Tibial artery (tissue), 4 donors: ENCODE data around the gene PPP6C.
"Not testable (repeated sequence)": the region's sequence is repeated elsewhere in the genome, so short reads cannot be mapped to it uniquely, and the experiment has no call there.

Experiments
- DNase-seq, 2 donors: peaks; one replicate each; pipeline ENCODE4 v3.0.0-alpha.2; 2019
- H3K27ac ChIP-seq, 2 donors: fragments of 200-600 bp; sonication (generic) in 1 of 2; 1 replicate in 1 of 2; 2 replicates in 1 of 2; pipeline ENCODE4 v1.5.1; 2018 to 2019; ENCODE audit warnings: mild to moderate bottlenecking in 1 of 2
- H3K27me3 ChIP-seq, 2 donors: fragments of 200-600 bp; sonication (generic) in 1 of 2; one replicate each; pipeline versions ENCODE4 v1.5.1 to v1.6.0; 2016 to 2019
- H3K36me3 ChIP-seq, 3 donors: fragments of 200-600 bp; sonication (generic) in 2 of 3; one replicate each; pipeline ENCODE4 v1.5.1; 2016 to 2019; ENCODE audit warnings: mild to moderate bottlenecking in 2 of 3
- H3K4me1 ChIP-seq, 4 donors: fragments of 200-600 bp; sonication (generic) in 2 of 4; 1 replicate in 3 of 4; 2 replicates in 1 of 4; pipeline ENCODE4 v1.5.1; 2016 to 2019
- H3K4me3 ChIP-seq, 2 donors: fragments of 200-600 bp; sonication (generic) in 1 of 2; 1 replicate in 1 of 2; 2 replicates in 1 of 2; pipeline ENCODE4 v1.5.1; 2018 to 2019; ENCODE audit warnings: mild to moderate bottlenecking in 2 of 2
- H3K9me3 ChIP-seq, 3 donors: fragments of 200-600 bp; sonication (generic) in 1 of 3; one replicate each; pipeline ENCODE4 v1.5.1; 2016 to 2019
- CTCF ChIP-seq, 2 experiments: fragments of 200-600 bp in 1 of 2; fragments of 450-650 bp in 1 of 2; IDR thresholded peaks; one replicate each; pipeline ENCODE4 v1.5.1; 2017 to 2019; ENCODE audit warnings: antibody characterized with exemption in 2 of 2, mild to moderate bottlenecking in 1 of 2, moderate library complexity in 1 of 2
- intact Hi-C: fragments of 100-400 bp; cut with DNase I; formaldehyde crosslinking; loops from one replicate; pipeline ENCODE4 v1.15.0; 2023; ENCODE audit warnings: low total_unique reads

PPP6C gene

GRCh38 chr9:125202846-125203618 lies 13.4 kb upstream of the PPP6C start:
- DNase-seq, result no peak
- intact Hi-C loops, result no loop called here
- no peak for TF ChIP-seq CTCF (IDR thresholded peaks at IDR 0.05)
- Histone ChIP-seq H3K4me3 (no peak overlapping the region), H3K27ac (no peak overlapping the region), H3K4me1 (peaks cover 0 to 11% (median 8%) of the 10 kb centered on the region in 4 donors), H3K36me3 (peaks cover under 1 to 52% (median 21%) of the 10 kb centered on the region in 3 donors), H3K27me3 (no peaks in the 10 kb centered on the region), H3K9me3 (no peaks in the 10 kb centered on the region)

DNA sequence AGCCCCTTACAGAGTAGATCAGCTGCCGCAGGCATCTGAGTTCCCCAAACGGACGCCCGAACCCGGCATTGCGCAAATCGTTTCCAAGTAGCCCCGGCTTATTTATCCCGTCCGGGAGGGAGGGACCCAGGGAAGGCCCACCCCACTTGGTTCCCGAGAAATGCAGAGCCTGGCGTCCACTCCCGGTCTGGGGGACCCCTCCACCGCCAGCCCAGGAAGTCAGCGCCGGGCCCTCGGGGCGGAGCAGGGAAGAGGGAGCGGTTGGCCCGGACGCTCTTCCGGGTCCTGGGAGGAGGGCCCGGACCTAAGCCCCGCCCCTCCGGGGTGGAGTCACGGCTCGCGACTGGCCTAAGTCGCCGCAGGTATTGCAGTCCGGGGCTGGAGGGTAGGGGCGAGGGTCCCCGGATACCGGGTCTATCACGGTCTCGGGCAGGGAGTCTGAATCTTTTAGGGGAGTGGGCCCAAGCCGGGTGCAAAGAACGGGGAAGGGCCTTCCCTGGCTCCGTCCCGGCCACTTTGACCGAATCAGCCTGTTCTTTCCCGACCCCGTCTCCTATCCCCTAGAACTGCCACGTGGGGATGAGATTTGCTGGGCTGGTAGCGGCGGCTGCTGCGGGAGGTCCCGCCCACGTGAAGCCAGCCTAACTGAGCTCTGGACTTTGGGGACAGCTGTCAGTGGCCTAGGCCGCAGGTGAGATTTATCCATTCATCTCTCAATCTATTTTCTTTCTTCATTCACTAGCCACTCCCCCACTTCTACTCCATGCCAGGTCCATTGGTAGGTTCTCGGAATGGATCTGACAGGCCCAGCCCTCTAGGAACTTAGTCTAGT lies 10.8 kb upstream of the PPP6C start, which contains the start of gene RABEPK:
RABEPK (plus strand) TSS at position 327 of the 832 bp plus-strand sequence. CDS start 2,472 bp downstream, outside the sequence.
- Histone ChIP-seq H3K27ac (peak within 1 kb of the TSS; percentile 82 to 90), H3K4me1 (peaks cover 0 to 11% (median 8%) of the 10 kb centered on the region in 4 donors), H3K9me3 (no peaks in the 10 kb centered on the region), H3K4me3 (peak within 1 kb of the TSS; percentile 62 to 67), H3K36me3 (peaks cover 0 to 26% (median 2%) of the 10 kb centered on the region in 3 donors), H3K27me3 (no peaks in the 10 kb centered on the region)
- intact Hi-C loops, result loop anchor here (1.0 kb wide), 1 partner anchor 41 kb away; the partner anchor contains the start of gene HSPA5
- DNase-seq, result peak; percentile 95 to 96
- no peak for TF ChIP-seq CTCF (IDR thresholded peaks at IDR 0.05)

DNA sequence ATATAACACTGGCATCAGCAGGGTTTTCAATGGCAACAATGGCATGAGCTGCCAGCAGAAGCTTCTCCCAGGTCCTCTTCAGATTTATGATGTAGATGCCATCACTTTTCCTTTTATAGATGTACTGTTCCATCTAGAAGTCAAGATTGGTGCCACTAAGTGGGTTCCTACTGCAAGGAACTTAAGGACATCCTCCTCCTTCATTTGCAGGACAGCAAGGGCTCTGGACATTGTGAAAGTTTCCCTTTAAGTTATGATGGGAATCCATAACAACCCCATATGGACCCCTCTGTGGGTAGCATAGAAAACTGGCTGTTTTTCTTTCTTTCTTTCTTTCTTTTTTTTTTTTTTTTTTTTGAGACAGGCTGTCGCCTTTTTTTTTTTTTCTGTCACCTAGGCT lies 6.0 kb upstream of the PPP6C start:
- H3K9me3 ChIP-seq, intact Hi-C loops, DNase-seq, H3K4me3 ChIP-seq, H3K27me3 ChIP-seq, H3K36me3 ChIP-seq, H3K27ac ChIP-seq, H3K4me1 ChIP-seq: not testable (repeated sequence)

DNA sequence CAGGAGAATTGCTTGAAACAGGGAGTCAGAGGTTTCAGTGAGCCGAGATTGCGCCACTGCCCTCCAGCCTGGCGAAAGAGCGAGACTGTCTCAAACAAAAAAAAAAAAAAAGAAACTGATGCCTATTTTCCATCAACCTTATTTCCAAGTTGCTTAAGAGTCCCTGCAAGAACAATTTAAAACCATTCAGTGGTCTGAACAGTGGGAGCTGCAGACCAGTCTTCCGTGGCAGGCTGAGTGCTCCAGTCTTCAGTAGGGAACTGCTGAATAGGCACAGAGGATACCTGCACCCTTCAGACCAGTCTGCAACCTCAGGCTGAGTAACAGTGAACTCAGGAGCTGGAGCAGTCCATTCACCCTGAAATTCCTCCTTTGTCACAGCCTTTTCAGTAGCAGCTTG lies 4.9 kb upstream of the PPP6C start:
- H3K27me3 ChIP-seq, H3K27ac ChIP-seq, H3K9me3 ChIP-seq, H3K36me3 ChIP-seq, DNase-seq, H3K4me3 ChIP-seq, intact Hi-C loops: not testable (repeated sequence)
- H3K4me1 ChIP-seq, result peaks cover 0 to 12% (median 8%) of the 10 kb centered on the region in 4 donors

DNA sequence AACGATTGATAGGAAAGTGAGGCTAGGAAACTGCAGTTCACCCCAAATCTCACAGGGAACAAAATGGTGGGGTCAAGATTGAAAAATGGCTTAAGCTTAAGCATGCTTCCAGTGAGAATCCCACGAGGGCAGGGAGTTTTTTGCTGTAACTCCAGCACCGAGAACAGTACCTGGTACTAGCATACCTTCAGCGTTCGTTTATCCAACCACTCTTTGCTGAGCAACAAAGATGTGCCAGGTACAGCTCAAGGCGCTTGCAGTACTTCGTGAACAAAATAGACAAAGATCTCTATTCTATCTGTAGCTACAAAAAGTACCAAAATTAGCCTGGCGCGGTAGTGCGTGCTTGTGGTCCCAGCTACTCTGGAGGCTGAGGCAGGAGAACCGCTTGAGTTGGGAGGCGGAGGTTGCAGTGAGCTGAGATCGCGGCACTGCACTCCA lies 778 bp upstream of the PPP6C start:
- Histone ChIP-seq H3K9me3 (no peaks in the 10 kb centered on the region), H3K27me3 (no peaks in the 10 kb centered on the region), H3K4me1 (peaks cover 0 to 44% (median 37%) of the 10 kb centered on the region in 4 donors), H3K36me3 (no peaks in the 10 kb centered on the region), H3K27ac (peak overlapping the region; percentile 94 to 96), H3K4me3 (peak overlapping the region; percentile 85 to 87)
- no peak for TF ChIP-seq CTCF (IDR thresholded peaks at IDR 0.05)
- intact Hi-C loops, result no loop called here
- no peak for DNase-seq

GRCh38 chr9:125189011-125189360 lies 617 bp downstream of the PPP6C start:
- no peaks in the 10 kb centered on the region for H3K27me3 ChIP-seq
- H3K9me3 ChIP-seq, result no peaks in the 10 kb centered on the region
- peak overlapping the region; percentile 94 to 96 for H3K27ac ChIP-seq
- H3K36me3 ChIP-seq, result no peaks in the 10 kb centered on the region
- H3K4me3 ChIP-seq, result peak overlapping the region; percentile 85 to 87
- peaks cover 0 to 58% (median 48%) of the 10 kb centered on the region in 4 donors for H3K4me1 ChIP-seq
- TF ChIP-seq CTCF (IDR thresholded peaks at IDR 0.05), result no peak
- no peak for DNase-seq
- intact Hi-C loops, result no loop called here
